Dermis microvascular lymphatic vessel endothelial cell (primary cell): ENCODE data around the gene POLR1H. TPM values are rescaled to one million over a fixed set of nuclear protein-coding genes. Genes with fewer than 3 reads are reported as not detected.
"Not testable (repeated sequence)": the region's sequence is repeated elsewhere in the genome, so short reads cannot be mapped to it uniquely, and the experiment has no call there.

Experiments used
- DNase-seq, 2 donors: peaks; one replicate each; pipeline versions ENCODE4 v3.0.0 to v3.0.0-alpha.2; 2010; ENCODE audit warnings: low read depth in 2 of 2
- total RNA-seq: library from RNA; depleted of rRNA; stranded (reverse); fragments of >200 nt; gene quantifications from 2 replicates; pipeline ENCODE4 v1.2.1, GENCODE V29; 2014

POLR1H gene
- total RNA-seq = 30.3 and 36.2 TPM in 2 replicates

DNA sequence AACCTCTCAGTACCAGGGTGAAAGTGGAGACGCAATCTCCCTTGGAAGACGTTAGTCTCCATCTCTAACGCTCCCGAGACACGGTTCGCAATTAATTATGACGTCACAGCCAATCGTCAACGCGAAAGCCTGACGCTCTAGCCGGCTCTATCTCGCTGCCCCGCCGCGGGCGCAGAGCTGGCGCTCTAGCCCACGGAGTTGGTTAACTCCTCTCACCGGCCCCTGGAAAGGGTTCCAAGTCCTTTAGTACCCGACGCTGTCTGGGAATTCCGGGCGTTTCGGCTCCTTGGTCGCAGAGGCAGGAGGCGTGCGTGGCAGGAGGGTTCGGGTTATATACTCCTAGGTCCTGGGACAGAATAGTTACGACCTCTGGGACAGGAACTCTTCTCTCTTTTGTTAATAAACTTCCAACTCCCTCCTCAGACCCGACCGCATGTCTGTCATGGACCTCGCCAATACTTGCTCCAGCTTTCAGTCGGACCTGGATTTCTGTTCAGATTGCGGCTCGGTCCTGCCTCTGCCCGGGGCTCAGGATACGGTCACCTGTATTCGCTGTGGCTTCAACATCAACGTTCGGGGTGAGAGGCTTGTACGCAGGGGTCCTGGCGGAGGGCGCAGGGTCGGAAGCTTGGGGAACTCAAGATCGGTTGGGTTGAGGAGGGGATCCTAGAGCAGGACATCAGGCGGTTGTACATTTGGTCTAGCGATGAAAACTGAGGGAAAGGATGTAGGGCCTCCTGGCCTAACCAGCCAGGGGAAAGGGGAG is at the start of gene POLR1H:
TSS of gene POLR1H (plus strand) at position 174 of the 766 bp plus-strand sequence. CDS start at position 434, 260 bp downstream.
- peak; percentile 87 to 96 for DNase-seq

DNA sequence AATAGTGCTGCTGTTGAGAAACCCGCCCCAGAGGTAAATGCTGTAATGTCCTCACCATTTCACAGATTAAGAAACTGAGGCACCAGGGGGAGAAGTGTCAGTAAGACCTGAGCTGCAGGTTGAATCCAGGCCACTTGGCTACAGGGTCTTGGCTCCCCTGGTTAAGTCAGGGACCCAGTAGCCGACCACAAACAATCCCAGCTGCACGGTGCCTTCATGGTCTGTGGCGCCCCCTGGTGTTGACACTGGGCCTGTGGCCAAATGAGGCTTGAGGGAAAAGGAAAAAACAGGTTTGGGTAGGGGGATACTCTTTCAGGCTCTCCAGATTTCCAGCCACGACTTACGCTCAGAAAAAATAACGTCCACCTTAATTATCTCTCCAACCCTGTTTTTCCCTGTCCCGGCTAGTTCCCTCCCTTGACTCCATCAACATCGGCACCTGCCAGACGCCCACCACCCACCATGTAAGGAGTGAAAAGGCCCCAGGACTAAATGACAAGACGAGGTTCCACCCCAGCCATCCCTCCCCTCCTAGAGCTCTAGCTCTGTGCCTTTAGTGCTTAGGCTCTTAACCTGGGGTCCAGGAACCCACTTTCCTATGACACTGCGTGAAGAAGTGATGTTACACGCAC is 47.7 kb upstream of the POLR1H start:
- DNase-seq = peak in 1 of 2 donors; percentile 18

DNA sequence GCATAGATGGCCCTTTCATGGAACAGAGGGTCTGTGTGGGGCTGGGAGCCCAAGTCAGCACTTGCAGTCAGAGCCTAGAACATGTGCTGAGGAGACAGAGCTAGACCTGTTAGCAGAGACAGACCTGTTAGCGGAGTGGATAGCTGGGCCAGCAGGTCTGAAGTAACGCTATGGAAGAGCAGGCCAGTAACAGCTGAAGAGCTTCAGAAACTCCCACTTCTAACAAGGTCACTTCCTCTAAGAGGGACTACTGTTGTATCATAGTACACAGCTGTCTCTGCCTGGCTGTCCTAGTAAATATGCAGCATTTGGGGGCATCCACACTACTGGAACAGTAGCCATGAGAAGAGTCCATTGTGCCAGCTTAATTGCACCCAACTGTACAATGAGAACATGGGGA is 41.2 kb upstream of the POLR1H start:
- DNase-seq = no peak

DNA sequence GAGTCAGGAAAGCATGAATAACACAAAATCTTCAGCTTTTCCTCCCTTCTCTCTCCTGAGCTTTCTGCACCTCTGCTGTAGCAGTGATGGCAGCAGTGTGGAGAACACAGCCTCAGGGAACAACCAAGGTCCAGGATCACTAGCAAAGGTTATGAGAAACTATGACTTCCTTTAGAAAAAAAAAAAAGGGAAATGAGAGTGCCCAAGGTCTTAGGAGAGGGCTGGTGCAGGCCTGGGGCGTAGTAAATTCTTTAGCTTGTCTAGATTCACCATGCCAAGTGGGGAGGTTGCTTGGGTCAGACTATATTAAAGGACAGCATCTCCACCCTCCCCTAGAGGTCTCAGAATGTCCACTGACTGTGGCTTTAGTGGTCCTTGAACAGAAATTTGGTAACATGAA is 40.4 kb upstream of the POLR1H start:
- DNase-seq = no peak

- no peak for DNase-seq
Measured at GRCh38 chr6:30022189-30022588, 38.9 kb upstream of the POLR1H start.

DNA sequence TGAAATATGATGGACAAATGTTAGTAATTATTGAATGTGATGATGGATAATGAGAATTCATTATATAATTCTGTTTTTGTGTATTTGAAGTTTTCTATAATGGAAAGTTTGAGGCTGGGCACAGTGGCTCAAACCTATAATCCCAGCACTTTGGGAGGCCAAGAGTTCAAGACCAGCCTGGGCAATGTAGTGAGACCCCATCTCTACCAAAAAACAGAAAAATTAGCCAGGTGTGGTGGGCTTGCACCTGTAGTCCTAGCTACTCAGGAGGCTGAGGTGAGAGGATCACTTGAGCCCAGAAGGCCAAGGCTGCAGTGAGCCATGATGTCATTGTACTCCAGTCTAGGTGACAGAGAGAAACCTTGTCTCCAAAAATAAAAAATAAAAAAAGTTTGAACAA is 38.4 kb upstream of the POLR1H start:
- not testable (repeated sequence) for DNase-seq

DNA sequence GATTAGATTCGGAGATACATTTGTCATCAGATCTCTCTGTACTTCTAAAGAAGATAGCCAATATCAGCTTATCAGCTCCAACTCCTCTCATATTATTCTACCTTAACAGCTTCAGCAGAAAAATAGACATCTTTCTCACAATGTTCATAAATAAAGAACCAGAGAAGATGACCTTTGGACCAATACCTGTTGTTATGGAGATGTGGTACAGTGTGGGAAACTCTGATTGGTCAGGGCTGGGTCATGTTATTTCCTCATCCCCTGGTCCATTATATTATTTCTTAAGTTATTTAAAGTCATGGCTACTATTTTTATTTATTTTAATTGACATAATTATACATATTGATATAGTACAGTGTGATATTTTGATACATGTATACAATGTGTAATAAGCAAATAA is 35.9 kb upstream of the POLR1H start:
- DNase-seq = no peak

DNA sequence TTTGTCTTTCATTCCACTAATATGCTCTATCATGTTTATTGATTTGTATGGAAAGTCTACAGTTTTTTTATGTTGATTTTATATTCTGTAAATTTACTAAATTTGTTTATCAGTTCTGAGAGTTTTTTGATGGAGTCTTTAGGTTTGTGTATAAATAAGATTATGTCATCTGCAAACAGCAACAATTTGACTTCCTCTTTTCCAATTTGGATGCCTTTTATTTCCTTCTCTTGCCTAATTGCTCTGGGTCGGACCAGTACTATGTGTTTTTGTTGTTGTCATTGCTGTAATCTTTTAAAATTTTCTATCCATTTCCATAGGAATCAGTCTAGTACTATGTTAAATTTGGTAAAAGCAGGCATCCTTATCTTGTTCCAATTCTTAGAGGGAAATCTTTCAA is 31.5 kb upstream of the POLR1H start:
- no peak for DNase-seq

DNA sequence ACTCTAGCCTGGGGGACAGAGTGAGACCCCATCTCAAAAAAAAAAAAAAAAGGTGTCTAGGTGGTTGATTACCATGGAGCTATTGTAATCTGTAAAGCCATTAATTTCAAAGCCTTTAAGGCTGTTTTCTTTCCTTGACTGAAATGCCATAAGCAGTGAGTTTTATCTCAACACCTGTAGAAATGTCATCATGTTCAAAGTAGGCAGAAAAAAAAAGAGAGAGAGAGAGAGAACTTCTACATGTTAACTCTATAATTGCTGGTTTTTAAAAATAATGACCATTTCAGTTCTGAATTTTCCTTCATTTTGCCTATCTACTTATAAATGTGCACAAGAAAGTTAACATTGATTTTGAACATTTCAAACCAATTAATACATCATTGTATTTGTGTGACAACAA is 29.7 kb upstream of the POLR1H start:
- no peak for DNase-seq

GRCh38 chr6:30033440-30033839 is 27.6 kb upstream of the POLR1H start:
- not testable (repeated sequence) for DNase-seq

GRCh38 chr6:30035784-30036183 is 25.3 kb upstream of the POLR1H start:
- DNase-seq = no peak

GRCh38 chr6:30037182-30037788 is 23.8 kb upstream of the POLR1H start:
- peak in 1 of 2 donors; percentile 23 for DNase-seq

- DNase-seq = no peak
Measured at GRCh38 chr6:30041221-30041620, 19.8 kb upstream of the POLR1H start.

DNA sequence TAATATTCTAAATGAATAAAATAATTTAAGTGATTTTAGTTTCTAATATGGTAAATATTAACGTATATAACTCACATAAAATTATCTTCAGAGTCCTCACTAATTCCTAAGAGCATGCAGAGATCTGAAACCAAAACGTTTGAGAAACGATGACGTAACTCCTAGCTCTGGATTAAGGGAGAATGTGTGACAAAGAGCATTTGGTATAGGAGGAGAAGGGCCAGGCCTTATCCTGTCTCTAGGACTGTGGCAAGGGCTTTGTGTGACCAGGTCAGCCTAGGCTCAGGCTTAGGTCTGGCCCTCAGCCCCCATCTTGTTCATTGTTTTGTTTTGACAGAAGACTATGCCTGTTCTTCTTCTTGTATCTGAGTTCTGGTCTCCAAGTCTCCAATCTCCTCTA is 19.2 kb upstream of the POLR1H start:
- no peak for DNase-seq

DNA sequence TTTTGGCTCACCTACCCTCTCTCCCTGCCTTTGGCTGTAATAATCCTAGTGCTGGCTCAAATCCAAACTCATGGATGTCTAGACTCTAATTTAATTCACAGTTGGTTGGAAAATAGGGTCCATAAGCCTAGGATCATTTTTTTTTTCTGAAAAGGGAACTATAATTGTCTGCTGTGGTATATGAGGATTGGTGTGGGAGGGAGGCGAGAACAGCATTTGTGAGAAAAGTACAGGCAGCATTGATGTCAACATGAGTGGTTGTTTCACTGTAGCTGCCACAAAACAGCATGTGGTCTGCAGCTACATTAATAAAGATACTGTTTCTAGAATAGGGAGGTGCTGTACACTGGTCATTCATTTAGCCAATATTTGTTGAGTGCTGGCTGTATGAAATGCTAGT is 18.6 kb upstream of the POLR1H start:
- no peak for DNase-seq

DNA sequence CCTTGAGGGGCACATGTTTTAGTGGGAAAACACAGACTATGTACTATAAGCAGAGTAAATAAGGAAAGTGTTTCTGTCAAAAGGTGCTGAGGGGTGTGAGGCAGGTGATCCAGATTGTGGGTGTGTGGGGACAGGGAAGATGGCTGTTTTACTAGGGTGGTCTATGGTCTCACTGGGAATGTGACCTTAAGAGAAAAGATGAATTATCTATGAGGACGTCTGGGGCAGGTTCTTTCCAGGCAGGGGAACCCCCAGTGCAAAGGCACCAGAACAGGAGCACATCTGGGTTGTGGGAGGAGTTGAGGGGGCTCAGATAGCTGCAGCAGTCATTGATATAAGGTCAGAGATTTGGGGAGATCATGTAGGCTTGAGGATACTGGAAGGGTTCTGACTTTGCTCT is 18.2 kb upstream of the POLR1H start:
- no peak for DNase-seq

- DNase-seq = no peak
Measured at GRCh38 chr6:30043744-30044143, 17.3 kb upstream of the POLR1H start.

DNA sequence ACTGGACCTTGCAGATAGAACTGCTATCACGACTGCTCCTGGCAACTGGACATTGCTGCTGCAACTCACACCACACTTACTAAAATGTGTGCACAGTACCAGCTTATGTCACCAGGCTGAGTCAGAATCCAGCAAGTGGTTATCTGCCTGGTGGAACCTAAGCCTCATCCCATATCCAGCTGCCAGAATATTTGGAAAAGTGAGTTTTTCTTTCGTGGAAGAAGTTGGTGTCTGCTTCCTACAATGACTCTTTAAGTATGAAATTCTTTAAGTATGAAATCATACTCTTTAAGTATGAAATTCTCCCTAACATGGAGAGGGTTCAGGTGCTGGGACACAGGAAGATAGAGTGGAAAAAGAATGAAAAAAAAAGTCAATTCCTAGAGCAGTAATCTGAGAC is 16.4 kb upstream of the POLR1H start:
- DNase-seq = no peak

DNA sequence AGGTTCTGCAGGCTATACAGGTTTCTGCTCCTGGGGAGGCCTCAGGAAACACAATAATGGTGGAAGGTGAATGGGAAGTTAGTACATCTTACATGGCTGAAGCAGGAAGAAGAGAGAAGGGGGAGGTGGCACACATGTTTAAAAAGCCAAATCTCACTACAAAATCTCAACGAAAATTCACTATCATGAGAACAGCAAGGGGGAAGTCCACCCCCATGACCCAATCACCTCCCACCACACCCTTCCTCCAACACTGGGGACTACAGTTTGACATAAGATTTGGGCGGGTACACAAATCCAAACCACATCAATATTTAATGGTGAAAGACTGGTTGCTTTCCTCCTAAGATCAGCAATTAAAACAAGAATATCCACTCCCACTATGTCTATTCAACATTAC is 13.8 kb upstream of the POLR1H start:
- no peak for DNase-seq

DNA sequence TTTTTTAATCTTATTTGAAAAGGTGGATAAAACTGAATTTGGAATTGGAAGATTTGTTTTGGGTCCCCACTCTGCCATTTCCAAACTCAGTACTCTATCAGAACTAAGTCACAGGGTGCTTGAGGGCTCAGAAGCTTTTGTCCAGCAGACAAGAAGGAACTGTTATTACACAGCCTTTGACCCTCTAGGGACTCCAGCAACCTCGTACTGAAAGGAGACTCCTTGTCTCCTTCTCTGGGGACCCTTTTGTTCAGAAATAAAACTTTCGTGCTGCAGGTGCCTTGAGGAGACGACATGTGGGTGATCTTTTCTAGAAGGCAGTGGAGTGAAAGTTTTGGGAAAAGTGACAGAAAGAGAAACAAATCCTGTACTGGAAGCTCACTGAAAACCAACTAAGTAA is 7.4 kb upstream of the POLR1H start:
- no peak for DNase-seq

- no peak for DNase-seq
Measured at GRCh38 chr6:30055513-30055912, 5.6 kb upstream of the POLR1H start.

- peak in 1 of 2 donors; percentile 40 for DNase-seq
Measured at GRCh38 chr6:30060606-30061091, 416 bp upstream of the POLR1H start.
